Islet of Langerhans (tissue), 1 donor: ENCODE data around the gene RUVBL2.

ENCODE experiments used
- FAIRE-seq: peaks from one replicate; lab custom pipeline; 2011; peaks lifted over from hg19 to GRCh38; lab: Jason Lieb, UNC

RUVBL2 gene

GRCh38 chr19:48993175-48994034 is at the start of gene RUVBL2, which contains the start of gene GYS1:
RUVBL2 (plus strand) TSS chr19:48993887; CDS start chr19:48993912, 25 bp downstream.
GYS1 (minus strand) TSS chr19:48993309; CDS start chr19:48993112, 197 bp downstream.
- peak; percentile 96 for FAIRE-seq

- FAIRE-seq = no peak
These were observed 48.3 kb upstream of the RUVBL2 start for GRCh38 chr19:48945415-48945814.

GRCh38 chr19:48945817-48946216 is 47.9 kb upstream of the RUVBL2 start:
- FAIRE-seq = no peak

- FAIRE-seq = no peak
These were observed 47.0 kb upstream of the RUVBL2 start for GRCh38 chr19:48946463-48947257.

GRCh38 chr19:48947258-48947542 is 46.5 kb upstream of the RUVBL2 start:
- no peak for FAIRE-seq

GRCh38 chr19:48950159-48950558 is 43.5 kb upstream of the RUVBL2 start:
- FAIRE-seq = no peak

- no peak for FAIRE-seq
These were observed 42.7 kb upstream of the RUVBL2 start for GRCh38 chr19:48950830-48951519.

- no peak for FAIRE-seq
These were observed 40.5 kb upstream of the RUVBL2 start for GRCh38 chr19:48953141-48953540.

- no peak for FAIRE-seq
These were observed 39.6 kb upstream of the RUVBL2 start for GRCh38 chr19:48953990-48954594.

GRCh38 chr19:48954595-48955307 is 38.9 kb upstream of the RUVBL2 start, which contains the start of gene BAX:
BAX (plus strand) TSS chr19:48954875; CDS start chr19:48954929, 54 bp downstream.
- no peak for FAIRE-seq

- FAIRE-seq = no peak
These were observed 38.3 kb upstream of the RUVBL2 start for GRCh38 chr19:48955308-48955958.

GRCh38 chr19:48958006-48958405 is 35.7 kb upstream of the RUVBL2 start:
- no peak for FAIRE-seq

GRCh38 chr19:48959341-48960239 is 34.1 kb upstream of the RUVBL2 start:
- FAIRE-seq = no peak

- no peak for FAIRE-seq
These were observed 32.5 kb upstream of the RUVBL2 start for GRCh38 chr19:48961051-48961649.

- FAIRE-seq = no peak
These were observed 32.0 kb upstream of the RUVBL2 start for GRCh38 chr19:48961673-48962028.

GRCh38 chr19:48962029-48962848 is 31.4 kb upstream of the RUVBL2 start:
- no peak for FAIRE-seq

- FAIRE-seq = no peak
These were observed 30.9 kb upstream of the RUVBL2 start for GRCh38 chr19:48962849-48963165.

GRCh38 chr19:48963371-48964204 is 30.1 kb upstream of the RUVBL2 start:
- no peak for FAIRE-seq
